HEK293T (cell line): ENCODE data around the gene TACC2.

Source experiments
- CTBP1 ChIP-seq: fragments of 450-650 bp; IDR thresholded peaks from 2 replicates; pipeline ENCODE4 v1.6.1; 2016; ENCODE audit warnings: borderline replicate concordance
- ELF4 ChIP-seq: fragments of 450-650 bp; IDR thresholded peaks from 2 replicates; pipeline ENCODE4 v1.6.1; 2017; ENCODE audit warnings: antibody characterized with exemption
- FOXA1 ChIP-seq: fragments of 450-650 bp; IDR thresholded peaks from 2 replicates; pipeline ENCODE4 v1.6.1; 2016; ENCODE audit warnings: mild to moderate bottlenecking
- FOXK2 ChIP-seq: fragments of 450-650 bp; IDR thresholded peaks from 2 replicates; pipeline ENCODE4 v1.6.1; 2016; ENCODE audit warnings: mild to moderate bottlenecking
- FOXM1 ChIP-seq: fragments of 450-650 bp; IDR thresholded peaks from 2 replicates; pipeline ENCODE4 v1.6.1; 2017; ENCODE audit warnings: mild to moderate bottlenecking, borderline replicate concordance
- HDGF ChIP-seq: fragments of 450-650 bp; IDR thresholded peaks from 2 replicates; pipeline ENCODE4 v1.6.1; 2017; ENCODE audit warnings: antibody characterized with exemption, borderline replicate concordance
- NFRKB ChIP-seq: fragments of 450-650 bp; IDR thresholded peaks from 2 replicates; pipeline ENCODE4 v1.6.1; 2016; ENCODE audit warnings: mild to moderate bottlenecking, moderate library complexity
- PKNOX1 ChIP-seq: fragments of 450-650 bp; IDR thresholded peaks from 2 replicates; pipeline ENCODE4 v1.6.1; 2016
- SP1 ChIP-seq: fragments of 450-650 bp; IDR thresholded peaks from 2 replicates; pipeline ENCODE4 v1.6.1; 2017
- SUZ12 ChIP-seq: fragments of 450-650 bp; IDR thresholded peaks from 2 replicates; pipeline ENCODE4 v1.6.1; 2016; ENCODE audit warnings: mild to moderate bottlenecking
- TARDBP ChIP-seq: fragments of 450-650 bp; IDR thresholded peaks from 2 replicates; pipeline ENCODE4 v1.6.1; 2016

DNA sequence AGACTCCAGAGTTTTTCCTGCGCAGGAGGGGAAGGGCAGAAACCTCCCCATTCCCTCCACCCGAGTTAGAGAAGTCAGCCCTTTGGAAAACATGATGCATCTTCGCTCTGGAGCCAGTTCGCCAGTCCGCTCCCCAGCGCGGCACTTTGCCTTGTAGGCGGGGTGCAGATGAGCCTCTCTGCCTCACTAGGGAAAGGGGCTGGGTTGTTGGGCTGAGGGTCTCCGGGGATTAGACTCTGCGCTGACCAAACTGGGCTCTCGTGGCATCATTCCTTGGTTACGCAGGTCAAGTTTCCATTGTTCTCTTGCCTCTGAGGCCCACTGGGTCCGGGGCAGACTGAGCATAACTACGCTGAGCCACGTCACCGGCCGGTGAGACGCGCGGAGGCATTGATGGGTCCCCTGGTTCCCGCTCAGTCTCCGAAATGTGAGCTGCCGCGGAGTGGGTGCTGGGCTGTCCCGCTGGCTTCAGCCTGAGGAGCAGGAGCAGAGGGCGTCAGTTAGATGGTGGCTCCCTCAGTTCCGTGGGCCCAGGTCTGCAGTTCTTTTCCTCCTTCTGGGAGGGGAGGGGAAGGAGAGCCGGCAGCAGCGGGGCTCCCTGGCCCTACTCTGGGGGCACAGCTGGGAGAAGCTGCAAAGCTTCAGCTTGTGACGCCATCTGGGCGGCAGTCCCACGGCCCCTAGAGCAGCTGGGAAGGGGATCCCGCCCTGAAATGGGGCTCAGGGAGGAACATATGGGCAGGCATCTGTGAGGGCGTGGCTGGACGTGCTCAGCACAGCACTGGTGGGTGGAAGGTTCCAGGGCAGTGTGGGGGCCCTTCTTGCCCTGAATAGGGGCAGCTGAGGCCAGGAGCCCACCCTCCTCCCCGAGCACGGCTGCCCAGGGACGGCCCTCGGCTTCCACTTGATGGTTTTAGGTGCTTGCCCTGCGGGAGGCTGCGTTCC is 160.9 kb downstream of the TACC2 start:
- no peak for TF ChIP-seq SP1
- no peak for TF ChIP-seq FOXM1
- no peak for TF ChIP-seq FOXA1
- no peak for TF ChIP-seq ELF4
- TF ChIP-seq PKNOX1 = no peak
- no peak for TF ChIP-seq CTBP1
- no peak for TF ChIP-seq TARDBP
- no peak for TF ChIP-seq NFRKB
- TF ChIP-seq HDGF = no peak
- TF ChIP-seq SUZ12 = no peak
- TF ChIP-seq FOXK2 = no peak
